GM21526 (cell line): ENCODE measurements around the gene FRRS1.
"Not testable (repeated sequence)": the region's sequence is repeated elsewhere in the genome, so short reads cannot be mapped to it uniquely, and the experiment has no call there.

ENCODE experiments used
- ATAC-seq: cut with Tn5 transposase; IDR thresholded peaks from one replicate; pipeline ENCODE4 v1.9.1; 2021; ENCODE audit warnings: moderate library complexity; ENCODE audit not compliant: unreplicated experiment, low FRiP score

FRRS1 gene

DNA sequence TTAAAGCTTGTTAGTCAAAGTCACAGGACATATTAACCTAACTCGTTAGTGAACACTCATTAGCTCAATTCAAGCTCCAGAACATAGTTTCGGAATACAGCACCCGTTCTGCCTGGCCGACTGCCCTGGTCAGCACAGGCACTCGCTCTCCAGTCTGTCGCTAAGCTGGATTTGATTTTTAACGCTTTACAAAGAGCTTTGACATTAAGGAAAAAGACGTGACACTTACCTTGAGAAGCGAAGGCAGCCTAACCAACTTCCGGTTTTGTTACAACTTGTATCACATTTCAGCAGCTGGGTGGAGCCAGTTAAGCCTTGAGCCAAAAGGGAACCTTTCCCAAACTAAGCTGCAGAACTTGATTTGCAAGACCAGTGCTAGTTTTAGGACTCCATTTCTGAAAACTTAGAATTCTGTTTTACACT, at the start of gene FRRS1:
Gene FRRS1 (minus strand): TSS at position 258 of the 423 bp plus-strand sequence. CDS start 17,867 bp downstream, outside the sequence.
- peak; percentile 95 for ATAC-seq

- no peak for ATAC-seq
Measured at GRCh38 chr1:99814373-99814900, 48.0 kb upstream of the FRRS1 start.

GRCh38 chr1:99811747-99812146, 45.3 kb upstream of the FRRS1 start:
- ATAC-seq = no peak

GRCh38 chr1:99811075-99811474, 44.6 kb upstream of the FRRS1 start:
- no peak for ATAC-seq

DNA sequence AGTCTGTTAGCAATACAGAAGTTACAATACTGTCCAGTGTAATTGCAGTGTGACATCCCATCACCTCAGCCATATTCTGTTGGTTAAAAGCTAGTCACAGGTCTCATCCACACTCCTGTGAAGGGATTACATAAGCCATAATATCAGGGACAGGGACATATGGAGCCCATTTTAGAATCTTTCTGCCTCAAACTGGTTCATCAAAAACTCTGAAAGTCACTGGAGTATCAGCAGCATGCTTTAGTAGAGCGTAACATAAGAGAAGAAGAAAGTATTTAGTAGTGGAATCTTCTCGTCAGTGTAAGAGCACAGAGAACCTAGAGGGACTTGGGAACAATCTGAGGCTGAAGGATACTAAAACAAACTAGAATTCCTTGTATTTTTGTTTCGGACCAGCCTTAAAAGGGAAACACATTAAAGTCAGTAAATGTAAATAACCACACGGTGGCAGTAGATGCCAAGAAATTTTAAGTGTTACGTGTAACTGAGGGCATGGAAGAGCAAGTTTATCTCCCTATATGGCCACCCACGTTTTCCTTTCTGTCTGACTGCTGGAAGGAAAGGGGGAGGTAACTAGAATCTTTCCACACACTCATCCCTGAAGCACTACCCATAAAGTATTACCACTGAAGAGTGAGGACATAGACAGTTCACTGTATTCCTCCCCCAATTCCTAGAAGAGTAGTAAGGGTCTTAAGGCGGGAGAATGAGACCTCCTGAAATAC, 42.1 kb upstream of the FRRS1 start:
- ATAC-seq = peak; percentile 91

GRCh38 chr1:99806882-99807281, 40.4 kb upstream of the FRRS1 start:
- no peak for ATAC-seq

DNA sequence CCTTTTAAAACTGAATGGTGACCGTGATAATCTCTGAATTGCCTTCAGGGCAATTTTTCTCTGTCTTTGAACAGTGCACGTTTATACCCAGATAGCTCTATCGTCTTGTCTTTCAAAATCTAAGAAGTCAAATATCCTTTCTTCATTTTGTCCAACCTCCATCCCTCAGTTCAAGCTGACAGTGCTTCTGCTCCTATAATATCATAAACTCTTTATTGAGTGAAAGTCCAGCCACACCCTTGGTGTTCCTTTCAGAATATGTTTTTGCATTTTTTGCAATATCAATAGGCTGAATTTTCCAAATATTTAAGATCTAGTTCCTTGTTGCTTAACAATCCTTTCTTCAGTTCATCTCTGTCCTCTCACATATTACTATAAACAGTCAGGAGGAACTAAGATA, 35.1 kb upstream of the FRRS1 start:
- no peak for ATAC-seq

GRCh38 chr1:99793861-99794260, 27.4 kb upstream of the FRRS1 start:
- not testable (repeated sequence) for ATAC-seq

- no peak for ATAC-seq
Measured at GRCh38 chr1:99789715-99790114, 23.3 kb upstream of the FRRS1 start.

DNA sequence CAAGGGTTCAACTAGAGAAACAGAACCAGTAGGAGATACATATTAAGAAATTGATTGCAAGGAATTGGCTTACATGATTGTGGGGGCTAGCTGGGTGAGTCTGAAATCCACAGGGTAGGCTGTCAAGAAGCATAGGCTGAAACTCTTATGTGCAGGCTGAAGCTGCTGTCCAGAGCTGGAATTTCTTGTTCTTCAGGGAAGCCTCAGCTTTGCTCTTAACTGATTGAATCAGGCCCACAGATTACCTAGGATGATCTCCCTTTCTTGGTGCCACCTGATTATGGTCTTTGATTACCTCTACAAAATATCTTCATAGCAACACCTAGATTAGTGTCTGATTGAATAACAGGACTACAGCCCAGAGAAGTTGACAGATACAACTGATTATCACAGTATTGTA, 22.5 kb upstream of the FRRS1 start:
- ATAC-seq = no peak

GRCh38 chr1:99786751-99787501, 20.5 kb upstream of the FRRS1 start:
- ATAC-seq = peak; percentile 65

DNA sequence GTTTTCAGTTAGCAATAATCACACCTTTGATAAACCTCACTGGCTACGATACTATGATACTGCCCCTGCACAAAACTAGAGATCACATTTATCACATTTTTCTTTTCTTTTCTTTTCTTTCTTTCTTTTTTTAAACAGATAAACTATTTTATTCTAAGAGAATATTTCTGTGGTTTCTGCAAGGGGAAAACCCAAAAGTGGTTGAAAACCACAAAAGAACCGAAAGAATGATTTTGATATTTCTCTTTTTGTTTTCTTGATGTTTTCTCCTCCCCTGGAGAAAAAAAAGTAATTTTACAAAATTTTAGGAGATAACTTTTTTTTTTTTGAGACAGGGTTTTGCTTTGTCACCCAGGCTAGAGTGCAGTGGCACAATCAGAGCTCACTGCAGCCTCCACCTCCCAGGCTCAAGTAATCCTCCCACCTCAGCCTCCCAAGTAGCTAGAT, 18.4 kb upstream of the FRRS1 start:
- no peak for ATAC-seq

DNA sequence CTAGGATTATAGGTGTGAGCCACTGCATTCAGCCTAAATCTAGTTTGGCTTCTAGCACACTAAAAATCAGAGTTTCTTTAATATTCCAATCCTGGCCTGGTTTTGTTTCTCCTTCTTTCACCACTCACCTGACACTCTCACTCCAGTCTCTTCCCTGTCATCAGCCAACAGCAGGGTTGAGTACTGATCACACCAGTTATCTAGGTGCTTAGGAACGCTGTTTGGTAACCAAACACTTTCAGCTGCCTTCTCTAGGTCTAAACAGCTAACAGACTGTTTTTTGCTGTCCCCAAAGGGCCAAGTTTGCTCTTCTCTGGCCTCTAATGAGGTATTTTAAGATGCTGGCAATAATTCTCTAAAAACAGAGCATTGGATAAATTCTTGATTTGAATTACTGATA, 17.7 kb upstream of the FRRS1 start:
- ATAC-seq = peak; percentile 47

DNA sequence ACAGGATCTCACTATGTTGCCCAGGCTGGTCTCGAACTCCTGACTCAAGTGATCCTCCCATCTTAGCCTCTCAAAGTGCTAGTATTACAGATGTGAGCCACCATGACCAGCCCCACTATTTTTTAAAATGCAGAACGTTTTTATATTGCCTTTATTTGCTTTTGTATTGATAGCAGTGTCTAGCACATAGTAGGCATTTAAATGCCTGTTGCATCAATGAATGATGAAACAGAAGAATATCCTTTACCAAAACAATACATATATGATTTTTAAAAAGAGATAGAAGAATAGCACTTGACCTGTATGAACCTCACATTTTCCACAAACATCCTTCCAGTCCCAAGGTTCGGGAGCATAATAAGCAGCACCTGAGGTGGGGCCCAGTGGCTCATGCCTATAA, 16.5 kb upstream of the FRRS1 start:
- no peak for ATAC-seq

- no peak for ATAC-seq
Measured at GRCh38 chr1:99782397-99782796, 16.0 kb upstream of the FRRS1 start.

- ATAC-seq = no peak
Measured at GRCh38 chr1:99781798-99782197, 15.4 kb upstream of the FRRS1 start.

DNA sequence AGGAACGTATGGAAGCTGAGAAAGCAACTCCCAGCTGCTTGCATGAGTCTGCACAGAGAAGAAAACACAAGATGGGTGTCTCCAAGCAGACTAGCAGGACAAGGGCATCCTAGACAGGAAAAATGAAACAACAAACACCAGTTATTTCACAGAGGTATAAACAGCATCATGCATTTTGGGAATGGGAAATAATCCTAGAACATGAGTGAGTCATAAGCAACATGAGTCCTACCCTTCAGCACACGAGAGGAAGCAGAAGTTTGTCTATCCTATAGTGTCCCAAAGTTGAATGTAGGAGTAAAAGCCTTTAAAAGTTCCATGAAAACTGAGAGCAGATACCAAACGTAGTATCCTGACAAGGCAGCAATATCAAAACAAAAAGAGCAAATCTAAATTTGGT, 11.3 kb upstream of the FRRS1 start:
- ATAC-seq = no peak

DNA sequence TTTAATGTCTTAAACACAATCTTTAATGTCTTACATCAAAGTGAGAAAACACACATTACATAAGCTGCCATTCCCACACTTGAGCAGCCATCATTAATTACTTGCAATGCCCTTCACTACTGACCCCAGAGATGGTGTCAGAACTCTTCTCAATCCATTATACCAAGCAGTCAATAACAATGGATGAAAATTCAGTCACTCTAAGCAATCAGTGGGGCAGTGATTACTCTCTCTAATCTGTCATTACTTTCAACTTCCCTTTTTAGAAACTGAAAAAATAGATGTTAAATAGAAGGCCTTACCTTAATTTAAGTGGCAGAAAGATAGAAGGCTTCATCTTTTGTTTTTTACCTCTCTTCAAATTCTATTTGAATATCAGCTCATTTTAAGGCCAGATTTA, 9.7 kb upstream of the FRRS1 start:
- no peak for ATAC-seq

GRCh38 chr1:99772809-99773208, 6.4 kb upstream of the FRRS1 start:
- no peak for ATAC-seq

DNA sequence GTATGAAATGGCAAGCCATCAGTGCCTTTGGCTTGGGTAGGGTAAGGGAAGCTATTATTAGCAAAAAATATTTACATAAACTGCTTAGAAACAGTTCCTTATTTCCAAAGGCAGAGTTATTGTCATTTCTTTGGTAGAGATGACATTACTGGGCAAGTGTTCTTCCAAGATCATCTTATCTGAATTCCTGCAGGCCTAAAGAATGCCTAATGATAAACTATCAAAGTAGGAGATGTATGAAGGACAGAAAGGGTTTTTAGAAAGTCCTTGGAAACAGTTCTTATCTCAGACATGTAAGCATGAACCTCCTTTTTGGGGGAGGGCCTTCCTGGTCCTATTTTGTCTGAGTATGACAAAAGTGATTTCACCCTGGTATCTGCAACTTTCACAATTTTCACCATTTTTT, 5.1 kb upstream of the FRRS1 start:
- ATAC-seq = no peak

DNA sequence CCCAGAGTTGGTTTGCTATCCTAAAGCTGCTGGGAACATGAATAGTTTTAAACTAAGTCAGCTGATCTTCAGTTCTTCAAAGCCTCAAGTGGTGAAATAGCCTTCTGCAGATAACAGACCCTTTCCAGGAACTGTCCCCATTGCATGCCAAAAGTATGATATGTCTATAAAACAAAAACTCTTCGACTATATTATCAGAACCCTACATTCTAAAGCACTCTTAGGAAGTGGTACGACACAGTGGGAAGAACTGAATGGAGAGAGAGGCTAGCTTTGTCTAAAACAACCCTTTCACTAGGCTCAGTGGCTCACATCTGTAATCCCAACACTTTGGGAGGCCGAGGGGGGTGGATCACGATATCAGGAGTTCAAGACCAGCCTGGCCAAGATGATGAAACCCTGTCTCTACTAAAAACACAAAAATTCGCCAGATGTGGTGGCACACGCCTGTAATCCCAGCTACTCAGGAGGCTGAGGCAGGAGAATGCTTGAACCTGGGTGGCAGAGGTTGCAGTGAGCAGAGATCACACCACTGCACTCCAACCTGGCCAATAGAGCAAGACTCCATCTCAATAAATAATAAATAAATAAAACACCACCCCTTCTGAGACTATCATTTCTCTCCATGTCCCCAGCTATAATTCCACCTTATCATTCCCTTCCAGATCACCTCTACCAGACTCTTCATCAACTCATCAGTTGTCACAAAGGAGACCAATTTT, 2.2 kb upstream of the FRRS1 start:
- ATAC-seq = no peak
